Measurements from ENCODE around the gene METTL23.

METTL23 gene

DNA sequence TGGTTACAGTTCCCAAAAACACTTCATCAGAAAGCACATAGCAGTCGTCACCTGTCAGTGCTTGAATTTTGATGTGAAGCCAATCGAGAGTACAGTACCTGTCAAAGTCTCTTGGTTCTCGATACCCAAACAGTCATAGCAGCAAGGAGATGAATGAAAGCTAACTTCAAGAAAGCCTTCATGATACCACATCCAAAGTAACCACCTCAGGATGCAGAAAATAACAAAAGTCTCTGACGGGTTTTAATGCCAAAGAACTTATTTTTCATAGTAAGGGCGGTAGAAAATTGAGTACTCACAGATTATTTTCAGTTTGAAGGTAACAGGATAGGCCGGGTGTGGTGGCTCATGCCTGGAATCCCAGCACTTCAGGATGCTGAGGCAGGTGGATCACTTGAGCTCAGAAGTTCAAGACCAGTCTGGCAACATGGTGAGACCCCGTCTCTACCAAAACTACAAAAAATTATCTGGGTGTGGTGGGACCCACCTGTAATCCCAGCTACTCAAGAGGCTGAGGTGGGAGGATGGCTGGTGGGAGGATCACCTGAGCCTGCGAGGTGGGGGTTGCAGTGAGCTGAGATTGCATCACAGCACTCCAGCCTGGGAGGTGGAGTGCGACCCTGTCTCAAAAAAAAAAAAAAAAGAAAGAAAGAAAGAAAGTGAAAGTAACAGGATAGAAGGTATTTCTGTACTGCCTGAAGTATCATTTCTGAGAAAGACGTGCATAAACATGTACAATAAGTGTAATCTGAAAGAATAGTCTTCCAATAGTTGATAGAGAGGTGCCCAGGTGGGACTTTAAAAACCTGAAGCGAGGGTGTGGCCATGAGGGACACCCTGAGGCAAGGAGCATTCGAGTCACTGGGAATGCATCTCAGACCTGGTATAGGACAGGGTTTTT, 26.7 kb downstream of the METTL23 start:
- TF ChIP-seq GATA3 (IDR thresholded peaks at IDR 0.05; ENCODE audit: low read depth, low read length) (no peak), GATA2 (IDR thresholded peaks at IDR 0.05; ENCODE audit: low read depth, low read length) (no peak)

DNA sequence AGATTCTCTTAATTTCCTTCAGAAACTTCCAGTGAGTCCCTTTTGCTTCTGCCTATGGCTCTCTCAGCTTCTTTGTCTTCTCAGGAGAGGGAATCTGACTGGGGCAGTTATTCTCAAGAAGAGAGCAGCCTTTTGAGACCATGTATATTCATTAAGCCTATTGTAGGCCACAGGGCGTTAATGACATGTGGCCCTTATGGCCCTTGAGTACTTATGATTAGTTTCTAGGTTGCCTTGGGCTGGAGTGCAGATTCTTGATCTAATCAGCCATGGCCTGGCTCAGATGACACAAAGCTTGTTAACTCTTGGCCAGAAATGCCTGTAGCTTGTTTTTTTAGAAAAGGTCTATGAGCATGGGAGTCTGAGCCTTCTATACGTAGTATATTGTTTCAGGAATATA, 28.6 kb downstream of the METTL23 start:
- no peak for TF ChIP-seq GATA2 (IDR thresholded peaks at IDR 0.05; ENCODE audit: low read depth, low read length)
- no peak for TF ChIP-seq GATA3 (IDR thresholded peaks at IDR 0.05; ENCODE audit: low read depth, low read length)

DNA sequence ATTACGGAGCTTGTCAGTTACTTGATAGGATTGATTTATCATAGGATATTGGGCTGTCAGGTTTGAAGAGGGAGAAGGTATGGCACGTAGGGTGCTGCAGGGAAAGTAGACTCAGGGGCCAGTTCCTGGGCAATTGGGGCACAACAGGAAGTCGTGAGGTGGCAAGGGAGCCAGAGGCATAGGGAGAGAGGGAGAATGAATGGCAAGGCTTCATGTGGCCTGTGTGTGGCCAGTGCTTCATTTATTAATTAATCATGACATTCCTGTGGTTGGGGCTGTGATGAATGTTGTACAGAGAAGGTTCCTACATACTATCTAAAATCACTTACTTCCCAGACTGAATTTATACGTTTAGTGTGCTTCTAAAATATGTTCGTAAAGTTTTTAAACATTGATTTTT, 30.6 kb downstream of the METTL23 start:
- TF ChIP-seq GATA3 (IDR thresholded peaks at IDR 0.05; ENCODE audit: low read depth, low read length) (no peak), GATA2 (IDR thresholded peaks at IDR 0.05; ENCODE audit: low read depth, low read length) (no peak)

DNA sequence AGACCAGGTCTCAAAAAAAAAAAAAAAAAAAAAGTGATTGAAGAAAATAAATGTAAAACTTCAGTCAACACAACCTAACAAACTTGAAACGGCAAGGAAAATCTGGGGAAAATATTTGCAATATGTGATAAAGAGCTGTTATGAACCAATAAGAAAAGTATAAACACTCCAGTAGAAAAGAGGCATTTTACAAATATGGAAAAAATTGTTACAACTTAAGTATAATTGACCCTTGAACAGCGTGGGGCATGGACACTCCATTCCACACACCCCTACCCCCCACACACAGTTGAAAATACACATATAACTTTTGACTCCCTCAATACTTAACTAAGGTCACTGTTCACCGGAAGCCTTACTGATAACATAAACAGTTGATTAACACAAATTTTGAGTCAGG, 31.9 kb downstream of the METTL23 start:
- TF ChIP-seq GATA2 (IDR thresholded peaks at IDR 0.05; ENCODE audit: low read depth, low read length) (no peak), GATA3 (IDR thresholded peaks at IDR 0.05; ENCODE audit: low read depth, low read length) (no peak)

DNA sequence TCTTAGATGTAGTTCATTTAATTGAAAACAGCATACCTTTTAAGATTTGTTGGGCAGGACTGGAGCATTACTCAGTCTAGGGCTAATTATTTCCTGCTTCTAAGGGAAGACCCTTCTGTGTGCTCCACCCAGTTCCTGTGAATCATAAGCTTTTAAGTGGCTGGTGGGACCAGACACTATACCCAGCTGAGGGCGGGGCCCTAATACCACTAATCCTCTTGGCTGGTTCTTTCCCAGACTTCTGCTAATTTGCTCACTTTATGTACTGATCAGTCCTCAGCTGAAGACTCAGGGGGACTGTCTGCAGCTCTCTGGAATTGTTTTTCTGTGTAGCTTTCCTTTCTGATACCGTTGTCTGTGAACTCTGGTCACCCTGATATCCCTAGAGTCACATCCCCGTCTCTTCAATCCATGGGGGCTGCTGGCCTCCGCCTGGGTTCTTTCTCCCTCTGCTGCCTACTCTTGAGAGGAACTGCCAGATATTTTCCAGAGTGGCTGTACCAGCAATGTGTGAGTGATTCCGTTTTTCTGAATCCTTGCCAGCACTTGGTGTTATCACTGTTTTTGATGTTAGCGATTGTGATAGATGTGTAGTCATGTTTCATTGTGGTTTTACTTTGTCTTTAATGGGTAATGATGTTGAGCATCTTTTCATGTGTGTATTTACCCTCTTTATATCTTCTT, 46.3 kb downstream of the METTL23 start:
- TF ChIP-seq GATA3 (IDR thresholded peaks at IDR 0.05; ENCODE audit: low read depth, low read length) = no peak
- no peak for TF ChIP-seq GATA2 (IDR thresholded peaks at IDR 0.05; ENCODE audit: low read depth, low read length)

DNA sequence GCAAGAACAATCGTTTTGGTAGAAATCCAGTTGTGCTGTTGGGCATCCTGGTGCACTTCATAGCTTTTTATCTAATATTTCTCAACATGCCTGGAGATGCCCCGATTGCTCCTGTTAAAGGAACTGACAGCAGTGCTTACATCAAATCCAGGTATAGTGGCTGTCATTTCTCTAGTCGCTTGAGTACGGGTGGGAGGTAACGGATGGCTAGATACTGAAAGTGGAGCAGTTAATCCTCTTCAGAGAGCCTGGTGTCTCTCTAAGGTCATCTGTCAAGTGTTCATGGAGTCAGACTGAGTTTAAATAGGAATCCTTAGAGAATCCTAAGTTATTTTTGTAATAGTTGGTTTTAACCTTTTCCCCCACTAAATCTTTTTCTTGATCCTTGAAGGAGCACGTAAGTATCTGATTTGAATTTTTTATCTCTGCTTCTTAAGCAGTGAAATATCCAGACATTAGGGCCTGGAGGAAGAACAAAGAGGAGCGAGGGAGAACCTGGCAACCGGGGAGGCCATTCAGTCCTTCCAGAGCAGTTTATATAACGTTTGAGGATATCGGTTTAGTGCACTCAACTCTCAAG, 48.5 kb downstream of the METTL23 start:
- TF ChIP-seq GATA3 (IDR thresholded peaks at IDR 0.05; ENCODE audit: low read depth, low read length) = no peak
- TF ChIP-seq GATA2 (IDR thresholded peaks at IDR 0.05; ENCODE audit: low read depth, low read length) = no peak

DNA sequence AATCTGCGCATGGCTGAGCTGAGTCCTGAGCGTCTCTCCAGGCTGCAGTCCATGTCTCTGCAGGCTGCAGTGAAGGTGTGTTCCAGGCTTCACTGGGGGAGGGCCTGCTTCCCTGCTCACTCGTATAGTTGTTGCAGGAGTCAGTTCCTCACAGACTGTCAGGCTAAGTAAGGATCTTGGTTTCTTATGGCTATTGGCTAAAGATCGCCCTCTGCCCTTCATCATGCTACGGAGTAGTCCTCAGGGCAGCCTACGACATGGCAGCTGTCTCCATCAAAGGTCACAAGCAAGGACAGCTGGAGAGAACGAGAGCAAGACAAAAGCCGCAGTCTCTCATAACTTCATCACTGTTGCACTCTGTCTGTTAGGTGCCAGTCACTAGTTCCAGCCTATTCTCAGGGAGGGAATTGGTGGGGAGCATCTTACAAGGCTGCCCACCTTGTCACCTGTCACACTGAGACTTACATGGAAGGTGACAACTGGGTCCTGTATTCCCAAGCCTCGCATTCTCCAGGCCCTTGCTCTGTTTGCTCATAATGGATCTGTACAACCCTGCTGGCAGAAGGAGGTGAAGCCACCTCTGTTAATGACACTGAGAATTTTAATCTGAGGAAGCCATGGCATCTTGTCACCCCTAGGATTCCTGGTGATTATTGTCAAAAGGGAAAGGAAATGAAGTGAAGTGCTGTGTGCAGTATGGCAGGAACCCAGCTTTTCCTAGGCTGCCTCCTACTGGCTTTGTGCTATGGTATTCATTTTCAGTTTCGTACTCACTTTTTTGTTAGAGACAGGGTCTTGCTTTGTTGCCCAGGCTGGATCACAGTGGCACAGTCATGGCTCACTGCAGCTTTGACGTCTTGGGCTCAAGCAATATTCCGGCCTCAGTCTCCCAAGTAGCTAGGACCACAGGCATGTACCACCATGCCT, 54.7 kb downstream of the METTL23 start:
- TF ChIP-seq GATA3 (IDR thresholded peaks at IDR 0.05; ENCODE audit: low read depth, low read length) (no peak), GATA2 (IDR thresholded peaks at IDR 0.05; ENCODE audit: low read depth, low read length) (no peak)

DNA sequence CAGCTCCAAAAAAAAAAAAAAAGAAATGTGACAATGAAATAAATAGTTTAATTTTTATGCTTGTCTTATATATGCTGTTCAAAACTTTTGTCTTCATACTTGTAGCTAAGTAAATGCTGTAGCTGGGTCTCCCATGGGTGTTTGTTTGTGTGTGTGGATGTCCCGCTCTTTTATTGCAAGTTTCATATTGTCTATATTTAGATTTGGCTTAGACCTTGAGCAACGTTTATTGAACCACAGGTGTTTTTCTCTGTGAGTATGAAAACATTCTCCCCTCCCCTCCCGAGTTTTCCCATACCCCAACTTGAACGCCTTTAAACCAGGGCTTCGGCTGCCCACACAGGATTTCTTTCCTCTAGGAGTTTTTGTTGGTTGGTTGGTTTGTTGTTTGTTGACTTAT, 56.5 kb downstream of the METTL23 start:
- TF ChIP-seq GATA2 (IDR thresholded peaks at IDR 0.05; ENCODE audit: low read depth, low read length) = no peak
- TF ChIP-seq GATA3 (IDR thresholded peaks at IDR 0.05; ENCODE audit: low read depth, low read length) = no peak

All from SH-SY5Y (cell line).